HepG2 (cell line): ENCODE results near the gene ZNRD2. TPM values are rescaled to one million over a fixed set of nuclear protein-coding genes. Genes with fewer than 3 reads are reported as not detected.
"Not testable (repeated sequence)": the region's sequence is repeated elsewhere in the genome, so short reads cannot be mapped to it uniquely, and the experiment has no call there.

Experiments
- ATAC-seq: fragments of 200-7000 bp; cut with Tn5 transposase; 3 replicates; pipeline ENCODE4 v1.9.1; 2020; ENCODE audit warnings: mild to moderate bottlenecking, moderate library complexity
- BruUV-seq: library from RNA; stranded (reverse); fragments of 400-500 nt; replicated peaks from 2 replicates; lab custom pipeline; 2021; lab: Mats Ljungman, UMichigan
- CTCF ChIA-PET: fragments of 300-600 bp; formaldehyde crosslinking; extraction: SDS; loops from one replicate; lab custom pipeline; 2021; ENCODE audit warnings: low total read pairs, inconsistent platforms, low intra/inter-chr PET ratio; lab: Yijun Ruan, JAX
- POLR2A ChIA-PET: fragments of 350-600 bp; sonication (Branson Sonifier 250); formaldehyde crosslinking; loops from one replicate; lab custom pipeline; 2020; ENCODE audit warnings: antibody characterized with exemption, inconsistent platforms; lab: Yijun Ruan, JAX
- DNase-seq: peaks from one replicate; pipeline ENCODE4 v3.0.0-alpha.2; 2015; ENCODE audit warnings: low spot score
- FAIRE-seq: peaks from 3 replicates; lab custom pipeline; 2011; peaks lifted over from hg19 to GRCh38; lab: Jason Lieb, UNC
- H2AFZ ChIP-seq: one replicate; pipeline ENCODE4 v1.6.1; 2011; ENCODE audit warnings: low read length, inconsistent platforms
- H3K27ac ChIP-seq: fragments of 300-600 bp; 3 replicates; pipeline ENCODE4 v1.8.0; 2011; ENCODE audit warnings: mixed run types, mild to moderate bottlenecking, mixed read lengths, low read length, inconsistent platforms; ENCODE audit not compliant: insufficient read depth; ENCODE audit errors: extremely low read length
- H3K27me3 ChIP-seq, 2 experiments: fragments of 200-600 bp in 1 of 2; 2 replicates in 1 of 2; 3 replicates in 1 of 2; pipeline versions ENCODE4 v1.6.0 to v1.8.0; 2011; ENCODE audit warnings: low read length in 2 of 2, mild to moderate bottlenecking in 2 of 2, moderate library complexity in 2 of 2, inconsistent platforms in 1 of 2; ENCODE audit not compliant: insufficient read depth in 2 of 2, control insufficient read depth in 1 of 2
- H3K36me3 ChIP-seq, 2 experiments: fragments of 200-600 bp in 1 of 2; replicated peaks in 1 of 2; 2 replicates in 1 of 2; 3 replicates in 1 of 2; pipeline versions ENCODE4 v1.5.1 to v1.8.0; 2011; ENCODE audit warnings: low read length in 2 of 2, inconsistent platforms in 1 of 2; ENCODE audit not compliant: insufficient read depth in 2 of 2, control insufficient read depth in 1 of 2
- H3K4me1 ChIP-seq: 2 replicates; pipeline ENCODE4 v1.5.1; 2012; ENCODE audit warnings: low read length, inconsistent platforms; ENCODE audit not compliant: insufficient read depth
- H3K4me2 ChIP-seq: 2 replicates; pipeline ENCODE4 v1.6.0; 2011; ENCODE audit warnings: low read depth, low read length, inconsistent platforms
- H3K4me3 ChIP-seq, 3 experiments: fragments of 200-600 bp in 1 of 3; sonication (generic), shearing (Covaris generic) in 1 of 3; replicated peaks in 1 of 3; 2 replicates each; pipeline ENCODE4 v1.5.1; 2011 to 2016; ENCODE audit warnings: low read length in 3 of 3, inconsistent platforms in 2 of 3, low read depth in 2 of 3, mild to moderate bottlenecking in 2 of 3, control low read depth in 1 of 3, mixed read lengths in 1 of 3; ENCODE audit not compliant: insufficient read depth in 1 of 3
- H3K79me2 ChIP-seq: one replicate; pipeline ENCODE4 v1.6.1; 2011; ENCODE audit warnings: low read length, inconsistent platforms; ENCODE audit not compliant: insufficient read depth
- H3K9ac ChIP-seq: 2 replicates; pipeline ENCODE4 v1.6.0; 2011; ENCODE audit warnings: mild to moderate bottlenecking, low read depth, low read length, inconsistent platforms; ENCODE audit not compliant: insufficient read depth
- H3K9me3 ChIP-seq: 2 replicates; pipeline ENCODE4 v1.5.1; 2012; ENCODE audit warnings: mild to moderate bottlenecking, low read length
- H4K20me1 ChIP-seq: 2 replicates; pipeline ENCODE4 v1.6.0; 2011; ENCODE audit warnings: inconsistent platforms, mild to moderate bottlenecking, low read length, moderate library complexity; ENCODE audit not compliant: insufficient read depth
- ARID2 ChIP-seq: sonication (generic); formaldehyde crosslinking; IDR thresholded peaks from 2 replicates; pipeline ENCODE4 v1.8.1; 2022; ENCODE audit warnings: mild to moderate bottlenecking, missing genetic modification reagents, borderline replicate concordance
- HES4 ChIP-seq: sonication (generic); formaldehyde crosslinking; IDR thresholded peaks from 2 replicates; pipeline ENCODE4 v1.9.0; 2021; ENCODE audit warnings: mild to moderate bottlenecking, missing genetic modification reagents, borderline replicate concordance
- MXI1 ChIP-seq: IDR thresholded peaks from 3 replicates; pipeline ENCODE4 v1.6.1; 2012; ENCODE audit warnings: low read depth, low read length, inconsistent platforms, borderline replicate concordance
- ZNF317 ChIP-seq: sonication (generic); formaldehyde crosslinking; IDR thresholded peaks from 2 replicates; pipeline ENCODE4 v1.5.0; 2020; ENCODE audit warnings: mild to moderate bottlenecking, missing genetic modification reagents
- ZNF446 ChIP-seq: sonication (generic); formaldehyde crosslinking; IDR thresholded peaks from 2 replicates; pipeline ENCODE4 v1.5.0; 2020; ENCODE audit warnings: mild to moderate bottlenecking, missing genetic modification reagents
- WGBS: methylation state at CpG from one replicate; pipeline ENCODE4 v1.1.6; 2017; ENCODE audit warnings: low lambda C conversion rate; 5-methylcytosine and 5-hydroxymethylcytosine counted together
- in situ Hi-C: cut with HindIII; loops from 2 replicates; pipeline ENCODE4 v1.10.0; 2017; ENCODE audit warnings: low pct_unique_long_range_greater_than_20kb; ENCODE audit not compliant: extremely low pct_ligation_motif_present
- intact Hi-C: fragments of 100-400 bp; cut with micrococcal nuclease; formaldehyde crosslinking; loops from one replicate; pipeline ENCODE4 v1.10.0; 2022; ENCODE audit not compliant: unreplicated experiment
- polyA plus RNA-seq, 8 experiments: library from polyadenylated mRNA; depleted of rRNA in 3 of 8; stranded (reverse) in 7 of 8; unstranded in 1 of 8; fragments of >200 nt; fragmentation: Illumina TruSeq in 4 of 8; extraction: Trizol in 4 of 8; gene quantifications; 2 replicates each; pipeline versions ENCODE4 v1.2.1 to v1.2.3, GENCODE V29; 2011 to 2016; ENCODE audit warnings: low read depth in 4 of 8, missing spikeins in 1 of 8, mixed read lengths in 1 of 8; ENCODE audit not compliant: insufficient read depth in 1 of 8
- total RNA-seq, 5 experiments: library from RNA; depleted of rRNA; stranded (reverse); fragments of >200 nt; fragmentation: Illumina TruSeq; extraction: Trizol; gene quantifications; 2 replicates each; pipeline ENCODE4 v1.2.3, GENCODE V29; 2016; ENCODE audit warnings: low read depth in 1 of 5
- TF ChIP-seq, protein P1 (sequence below): sonication (generic); formaldehyde crosslinking; IDR thresholded peaks from 2 replicates; pipeline ENCODE4 v1.4.0; 2020; ENCODE audit warnings: mild to moderate bottlenecking, missing genetic modification reagents, borderline replicate concordance
- TF ChIP-seq, protein P2 (sequence below): sonication (generic); formaldehyde crosslinking; IDR thresholded peaks from 2 replicates; pipeline ENCODE4 v1.4.0; 2020; ENCODE audit warnings: missing genetic modification reagents

ZNRD2 gene
- total and polyA plus RNA-seq, 2 of the 13 experiments (the other 11 are each of a cell fraction or from before 2014, with no cell fraction given): 29.2 to 34.0 TPM

DNA sequence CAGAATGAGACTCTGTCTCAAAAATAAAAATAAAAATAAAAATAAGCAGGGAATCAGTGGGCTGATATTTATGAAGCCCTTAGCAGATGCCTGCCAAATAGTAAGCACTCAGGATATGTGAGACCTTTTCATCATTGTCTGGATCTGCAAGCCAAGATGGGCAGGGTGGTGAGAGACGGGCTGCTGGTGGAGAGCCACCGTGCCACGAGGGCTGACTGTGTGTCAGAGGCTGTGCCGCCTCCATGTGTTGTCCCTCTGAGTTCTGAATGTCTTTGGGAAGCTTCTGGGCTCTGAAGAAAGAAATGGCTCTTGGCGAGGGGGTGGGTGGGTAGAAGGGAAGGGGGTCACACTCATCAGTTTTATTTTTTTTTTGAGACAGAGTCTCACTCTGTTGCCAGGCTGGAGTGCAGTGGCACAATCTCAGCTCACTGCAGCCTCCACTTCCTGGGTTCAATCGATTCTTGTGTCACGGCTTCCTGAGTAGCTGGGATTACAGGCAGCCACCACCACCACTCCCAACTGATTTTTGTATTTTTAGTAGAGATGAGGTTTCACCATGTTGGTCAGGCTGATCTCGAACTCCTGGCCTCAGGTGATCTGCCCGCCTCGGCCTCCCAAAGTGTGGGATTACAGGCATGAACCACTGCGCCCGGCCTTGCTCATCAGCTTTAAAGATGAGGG, 5.3 kb upstream of the ZNRD2 start:
- H3K27ac ChIP-seq, H2AFZ ChIP-seq, H3K4me2 ChIP-seq, BruUV-seq, H3K36me3 ChIP-seq, in situ Hi-C loops, H3K27me3 ChIP-seq, intact Hi-C loops, ATAC-seq, CTCF ChIA-PET, POLR2A ChIA-PET, H3K79me2 ChIP-seq, DNase-seq, H3K9me3 ChIP-seq, FAIRE-seq, H4K20me1 ChIP-seq, H3K9ac ChIP-seq, H3K4me3 ChIP-seq: not testable (repeated sequence)
- WGBS: 88% methylated on average over 12 of the region's 12 CpGs
- H3K4me1 ChIP-seq: peaks cover 50% of the 10 kb centered on the region

GRCh38 chr11:65565624-65566453, 4.4 kb upstream of the ZNRD2 start:
- no peak for ATAC-seq
- no peak for FAIRE-seq
- 91% methylated on average over 7 of the region's 7 CpGs for WGBS
- Histone ChIP-seq H3K27ac (no peak overlapping the region), H2AFZ (no peak overlapping the region), H3K79me2 (peaks cover 11% of the 10 kb centered on the region), H3K9ac (no peak overlapping the region), H4K20me1 (no peaks in the 10 kb centered on the region; the same call in 1 of the 2 replicates), H3K4me3 (no peak overlapping the region), H3K4me1 (peaks cover 42% of the 10 kb centered on the region), H3K36me3 (no peaks in the 10 kb centered on the region), H3K4me2 (no peak overlapping the region), H3K27me3 (no peaks in the 10 kb centered on the region; a peak in 1 of 5 replicates), H3K9me3 (no peaks in the 10 kb centered on the region)
- ChIA-PET POLR2A (interaction anchor here (0.6 kb wide), 1 partner anchor 17 kb away, joined by 3 read pairs; no protein-coding TSS in a partner anchor), CTCF (no interaction called here)
- in situ Hi-C loops (no loop called here), intact Hi-C loops (no loop called here)
- BruUV-seq: no TSS peak
- no peak for DNase-seq
- TF ChIP-seq HES4 (CRISPR knock-in tag) (no peak), ZNF317 (CRISPR knock-in tag) (no peak), MXI1 (no peak), ZNF446 (CRISPR knock-in tag) (no peak), ARID2 (CRISPR knock-in tag) (no peak)
- TF ChIP-seq, protein P1, sequence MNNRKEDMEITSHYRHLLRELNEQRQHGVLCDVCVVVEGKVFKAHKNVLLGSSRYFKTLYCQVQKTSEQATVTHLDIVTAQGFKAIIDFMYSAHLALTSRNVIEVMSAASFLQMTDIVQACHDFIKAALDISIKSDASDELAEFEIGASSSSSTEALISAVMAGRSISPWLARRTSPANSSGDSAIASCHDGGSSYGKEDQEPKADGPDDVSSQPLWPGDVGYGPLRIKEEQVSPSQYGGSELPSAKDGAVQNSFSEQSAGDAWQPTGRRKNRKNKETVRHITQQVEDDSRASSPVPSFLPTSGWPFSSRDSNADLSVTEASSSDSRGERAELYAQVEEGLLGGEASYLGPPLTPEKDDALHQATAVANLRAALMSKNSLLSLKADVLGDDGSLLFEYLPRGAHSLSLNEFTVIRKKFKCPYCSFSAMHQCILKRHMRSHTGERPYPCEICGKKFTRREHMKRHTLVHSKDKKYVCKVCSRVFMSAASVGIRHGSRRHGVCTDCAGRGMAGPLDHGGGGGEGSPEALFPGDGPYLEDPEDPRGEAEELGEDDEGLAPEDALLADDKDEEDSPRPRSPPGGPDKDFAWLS (CRISPR knock-in tag): no peak
- TF ChIP-seq, protein P2, sequence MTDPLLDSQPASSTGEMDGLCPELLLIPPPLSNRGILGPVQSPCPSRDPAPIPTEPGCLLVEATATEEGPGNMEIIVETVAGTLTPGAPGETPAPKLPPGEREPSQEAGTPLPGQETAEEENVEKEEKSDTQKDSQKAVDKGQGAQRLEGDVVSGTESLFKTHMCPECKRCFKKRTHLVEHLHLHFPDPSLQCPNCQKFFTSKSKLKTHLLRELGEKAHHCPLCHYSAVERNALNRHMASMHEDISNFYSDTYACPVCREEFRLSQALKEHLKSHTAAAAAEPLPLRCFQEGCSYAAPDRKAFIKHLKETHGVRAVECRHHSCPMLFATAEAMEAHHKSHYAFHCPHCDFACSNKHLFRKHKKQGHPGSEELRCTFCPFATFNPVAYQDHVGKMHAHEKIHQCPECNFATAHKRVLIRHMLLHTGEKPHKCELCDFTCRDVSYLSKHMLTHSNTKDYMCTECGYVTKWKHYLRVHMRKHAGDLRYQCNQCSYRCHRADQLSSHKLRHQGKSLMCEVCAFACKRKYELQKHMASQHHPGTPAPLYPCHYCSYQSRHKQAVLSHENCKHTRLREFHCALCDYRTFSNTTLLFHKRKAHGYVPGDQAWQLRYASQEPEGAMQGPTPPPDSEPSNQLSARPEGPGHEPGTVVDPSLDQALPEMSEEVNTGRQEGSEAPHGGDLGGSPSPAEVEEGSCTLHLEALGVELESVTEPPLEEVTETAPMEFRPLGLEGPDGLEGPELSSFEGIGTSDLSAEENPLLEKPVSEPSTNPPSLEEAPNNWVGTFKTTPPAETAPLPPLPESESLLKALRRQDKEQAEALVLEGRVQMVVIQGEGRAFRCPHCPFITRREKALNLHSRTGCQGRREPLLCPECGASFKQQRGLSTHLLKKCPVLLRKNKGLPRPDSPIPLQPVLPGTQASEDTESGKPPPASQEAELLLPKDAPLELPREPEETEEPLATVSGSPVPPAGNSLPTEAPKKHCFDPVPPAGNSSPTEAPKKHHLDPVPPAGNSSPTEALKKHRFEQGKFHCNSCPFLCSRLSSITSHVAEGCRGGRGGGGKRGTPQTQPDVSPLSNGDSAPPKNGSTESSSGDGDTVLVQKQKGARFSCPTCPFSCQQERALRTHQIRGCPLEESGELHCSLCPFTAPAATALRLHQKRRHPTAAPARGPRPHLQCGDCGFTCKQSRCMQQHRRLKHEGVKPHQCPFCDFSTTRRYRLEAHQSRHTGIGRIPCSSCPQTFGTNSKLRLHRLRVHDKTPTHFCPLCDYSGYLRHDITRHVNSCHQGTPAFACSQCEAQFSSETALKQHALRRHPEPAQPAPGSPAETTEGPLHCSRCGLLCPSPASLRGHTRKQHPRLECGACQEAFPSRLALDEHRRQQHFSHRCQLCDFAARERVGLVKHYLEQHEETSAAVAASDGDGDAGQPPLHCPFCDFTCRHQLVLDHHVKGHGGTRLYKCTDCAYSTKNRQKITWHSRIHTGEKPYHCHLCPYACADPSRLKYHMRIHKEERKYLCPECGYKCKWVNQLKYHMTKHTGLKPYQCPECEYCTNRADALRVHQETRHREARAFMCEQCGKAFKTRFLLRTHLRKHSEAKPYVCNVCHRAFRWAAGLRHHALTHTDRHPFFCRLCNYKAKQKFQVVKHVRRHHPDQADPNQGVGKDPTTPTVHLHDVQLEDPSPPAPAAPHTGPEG (CRISPR knock-in tag): no peak
